HEK293 (cell line): ENCODE data around the gene KIRREL3.

Experiments used
- AEBP2 ChIP-seq: fragments of 450-650 bp; formaldehyde crosslinking; IDR thresholded peaks from 2 replicates; pipeline ENCODE4 v1.5.1; 2016; ENCODE audit warnings: missing biosample characterization, missing genetic modification characterization, borderline replicate concordance
- YY1 ChIP-seq: fragments of 450-650 bp; formaldehyde crosslinking; IDR thresholded peaks from 2 replicates; pipeline ENCODE4 v1.5.1; 2018; ENCODE audit warnings: missing biosample characterization, missing genetic modification characterization
- ZNF292 ChIP-seq: fragments of 450-650 bp; formaldehyde crosslinking; IDR thresholded peaks from 2 replicates; pipeline ENCODE4 v1.5.1; 2016; ENCODE audit warnings: low read depth, missing biosample characterization, missing genetic modification characterization, borderline replicate concordance
- ZNF416 ChIP-seq: fragments of 450-650 bp; formaldehyde crosslinking; IDR thresholded peaks from 2 replicates; pipeline ENCODE4 v1.5.1; 2016; ENCODE audit warnings: missing biosample characterization, missing genetic modification characterization

GRCh38 chr11:126438272-126438671 lies 562.3 kb downstream of the KIRREL3 start:
- TF ChIP-seq YY1 (tag by site-specific recombination) (no peak), ZNF416 (no peak), AEBP2 (tag by site-specific recombination) (no peak), ZNF292 (no peak)
